GM12873 (cell line): ENCODE measurements around the gene TTC7B.

Experiments
- CTCF ChIP-seq: IDR thresholded peaks from 2 replicates; pipeline ENCODE4 v1.5.1; 2012; ENCODE audit warnings: low read depth, mild to moderate bottlenecking, moderate library complexity, low read length, control low read depth; ENCODE audit not compliant: insufficient read depth; ENCODE audit errors: missing control alignments

TTC7B gene

DNA sequence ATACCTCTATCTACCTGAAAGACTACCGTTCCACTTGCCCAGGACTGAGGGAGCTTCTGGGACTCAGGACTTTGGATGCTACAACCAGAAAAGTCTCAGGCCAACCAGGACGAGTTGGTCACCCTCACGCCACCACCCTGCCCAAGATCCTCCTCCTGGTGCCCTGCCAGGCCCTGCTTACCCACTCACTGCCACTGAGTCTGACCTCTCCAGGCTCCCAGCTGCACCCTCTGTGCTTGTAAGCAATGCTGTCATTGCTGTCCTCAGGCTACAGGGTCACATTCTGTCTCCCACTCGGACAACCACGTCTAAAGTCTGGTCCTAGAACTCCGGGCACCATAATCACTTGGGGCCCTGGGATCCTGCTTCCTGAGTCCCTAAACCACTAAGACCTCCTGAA is 9.2 kb downstream of the TTC7B start:
- no peak for TF ChIP-seq CTCF

DNA sequence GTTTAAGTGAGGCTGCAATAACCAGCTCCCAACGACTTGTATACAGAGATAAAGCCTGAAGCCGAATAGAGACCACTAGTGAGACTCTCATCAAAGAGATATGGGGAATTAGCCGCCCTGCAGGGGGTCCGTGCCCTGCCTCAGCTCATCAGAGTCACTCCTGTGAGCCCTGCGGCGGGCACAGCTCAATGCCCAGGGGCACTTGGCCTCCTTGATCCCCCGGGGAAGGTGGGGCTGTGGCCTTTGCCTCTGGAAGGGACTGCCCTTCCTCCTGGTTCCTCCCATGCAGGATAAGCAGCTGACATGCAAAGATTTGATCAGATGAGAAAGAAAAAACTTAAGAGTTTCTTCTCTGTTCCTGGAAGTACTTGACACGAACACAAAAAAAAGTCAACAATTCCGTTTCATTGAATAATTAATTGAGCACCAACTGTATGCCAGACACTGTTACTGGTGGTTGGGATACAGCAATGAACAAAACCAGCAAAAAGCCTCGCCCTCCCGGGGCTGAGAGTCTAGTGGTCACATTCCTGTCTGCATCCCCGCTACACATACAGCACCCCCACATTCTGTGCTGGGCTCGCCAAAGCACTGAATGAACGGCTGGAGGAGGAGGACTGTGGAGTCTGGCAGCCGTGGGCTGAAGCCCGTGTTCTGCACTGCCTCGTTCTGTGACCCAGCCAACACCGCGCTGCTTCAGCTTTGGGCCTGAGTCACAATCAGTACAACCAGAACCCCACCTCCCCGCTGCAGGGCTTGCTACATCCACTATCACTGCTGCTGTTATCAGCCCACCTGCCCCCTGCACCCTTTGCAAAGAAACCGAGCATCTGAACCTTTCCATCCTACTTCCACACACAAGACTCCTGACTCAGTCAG is 10.3 kb downstream of the TTC7B start:
- TF ChIP-seq CTCF, result no peak

GRCh38 chr14:90805084-90805391 is 11.2 kb downstream of the TTC7B start:
- TF ChIP-seq CTCF, result no peak

GRCh38 chr14:90804292-90805083 is 11.7 kb downstream of the TTC7B start:
- no peak for TF ChIP-seq CTCF

DNA sequence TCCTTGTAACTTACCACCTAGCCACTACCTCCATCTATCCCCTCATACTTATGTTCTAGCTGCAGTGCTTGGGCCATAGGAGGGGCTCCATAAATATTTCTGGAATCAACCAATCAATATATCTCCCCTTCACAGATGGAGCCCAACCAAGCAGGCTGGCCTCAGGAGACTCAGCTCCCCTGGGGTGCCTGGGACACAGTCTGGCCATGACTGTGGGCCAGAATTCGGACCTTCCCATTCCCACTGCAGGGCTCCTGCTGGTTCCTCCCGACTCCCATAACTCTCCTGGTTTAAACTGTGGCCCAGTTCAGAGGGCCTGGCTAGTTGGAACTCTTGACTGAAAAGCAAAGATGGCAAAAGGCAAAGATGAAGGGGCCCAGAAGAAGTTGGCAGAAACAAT is 13.0 kb downstream of the TTC7B start:
- TF ChIP-seq CTCF, result no peak

GRCh38 chr14:90799420-90799819 is 16.8 kb downstream of the TTC7B start:
- TF ChIP-seq CTCF, result no peak

GRCh38 chr14:90797919-90798318 is 18.3 kb downstream of the TTC7B start:
- TF ChIP-seq CTCF, result no peak
